ENCODE measurements around the gene PHYKPL.
A peak's percentile ranks its signal among the peaks of the same experiment; 100 is the strongest.
"Not testable (repeated sequence)": the region's sequence is repeated elsewhere in the genome, so short reads cannot be mapped to it uniquely, and the experiment has no call there.

The PHYKPL gene

DNA sequence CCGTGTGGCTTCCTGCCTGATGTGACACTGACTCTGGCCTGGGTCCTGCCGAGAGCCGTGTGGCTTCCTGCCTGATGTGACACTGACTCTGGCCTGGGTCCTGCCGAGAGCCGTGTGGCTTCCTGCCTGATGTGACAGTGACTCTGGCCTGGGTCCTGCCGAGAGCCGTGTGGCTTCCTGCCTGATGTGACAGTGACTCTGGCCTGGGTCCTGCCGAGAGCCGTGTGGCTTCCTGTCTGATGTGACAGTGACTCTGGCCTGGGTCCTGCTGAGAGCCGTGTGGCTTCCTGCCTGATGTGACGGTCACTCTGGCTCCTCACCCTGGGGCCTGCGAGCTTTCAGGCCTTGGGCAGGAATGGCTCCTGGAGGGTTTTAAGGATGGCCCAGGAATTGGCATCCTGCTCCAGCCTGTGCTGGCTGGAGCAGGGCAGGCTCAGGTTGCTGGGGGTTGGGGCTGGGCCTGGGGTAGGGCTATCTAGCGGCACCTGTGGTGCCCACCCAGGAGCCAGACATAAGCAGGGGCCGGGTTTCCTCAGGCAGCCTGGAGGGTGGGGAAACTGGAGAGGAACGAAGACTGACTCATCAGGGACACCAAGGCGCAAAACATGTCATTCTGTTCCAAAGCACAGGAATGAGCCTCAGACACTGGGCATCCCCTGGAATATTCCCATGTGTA is 7.2 kb upstream of the PHYKPL start:
- H3K9ac ChIP-seq (ENCODE audit: low read length in 2 of 2); H3K27ac ChIP-seq (ENCODE audit: low read length); H3K4me3 ChIP-seq (ENCODE audit: low read length in 2 of 2); H3K9me3 ChIP-seq (ENCODE audit: control insufficient read depth in 2 of 2, low read length in 2 of 2); H3K36me3 ChIP-seq (ENCODE audit: control insufficient read depth in 2 of 2, insufficient read depth in 2 of 2, low read length in 2 of 2); H3K27me3 ChIP-seq (ENCODE audit: control insufficient read depth in 1 of 2, insufficient read depth in 2 of 2, low read length in 2 of 2): not testable (repeated sequence)
- peaks cover 15% of the 10 kb centered on the region for H3K4me1 ChIP-seq (ENCODE audit: control insufficient read depth, insufficient read depth, low read length)

DNA sequence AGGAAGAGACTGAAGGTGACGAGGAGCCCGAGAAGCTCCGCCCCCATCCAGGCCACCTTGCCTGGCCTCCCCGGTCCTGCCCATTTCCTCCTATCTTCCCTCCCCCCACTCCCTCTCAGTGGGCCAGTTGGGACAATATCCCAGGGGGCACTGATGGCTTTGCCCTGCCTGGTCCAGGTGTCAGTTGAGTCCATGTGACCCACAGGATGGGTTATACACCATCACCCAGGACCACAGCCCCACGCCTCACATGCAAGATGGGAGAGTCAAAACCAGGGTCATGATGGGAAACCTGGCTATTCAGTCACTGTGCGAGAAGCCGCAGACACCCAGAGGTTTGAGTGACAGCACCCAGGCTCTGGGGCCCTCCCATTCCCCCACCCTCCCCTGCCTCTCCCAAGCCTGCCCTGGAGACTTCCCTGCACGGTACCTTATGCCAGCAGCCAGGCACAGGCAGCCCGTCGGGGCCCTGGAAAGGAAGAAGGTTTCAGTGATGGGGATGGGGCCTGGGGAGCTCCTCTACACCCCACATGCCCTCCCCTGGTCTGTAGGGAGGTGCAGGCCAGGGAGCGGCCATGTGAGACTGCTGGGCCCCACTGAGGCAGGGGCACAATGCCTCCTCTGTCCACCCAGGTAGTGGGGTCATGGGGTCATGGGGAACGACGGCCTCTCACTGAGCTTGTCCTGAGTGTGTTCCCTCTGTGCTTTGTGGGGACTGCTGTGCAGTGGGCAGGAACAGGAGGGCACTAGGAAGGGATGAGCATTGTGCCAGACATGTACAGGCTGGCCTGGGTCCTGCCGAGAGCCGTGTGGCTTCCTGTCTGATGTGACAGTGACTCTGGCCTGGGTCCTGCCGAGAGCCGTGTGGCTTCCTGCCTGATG is 6.3 kb upstream of the PHYKPL start:
- Histone ChIP-seq H3K9me3 (ENCODE audit: control insufficient read depth in 2 of 2, low read length in 2 of 2) (no peaks in the 10 kb centered on the region), H3K9ac (ENCODE audit: low read length in 2 of 2) (no peak overlapping the region), H3K4me1 (ENCODE audit: control insufficient read depth, insufficient read depth, low read length) (peaks cover 15% of the 10 kb centered on the region), H3K27me3 (ENCODE audit: control insufficient read depth in 1 of 2, insufficient read depth in 2 of 2, low read length in 2 of 2) (no peaks in the 10 kb centered on the region), H3K36me3 (ENCODE audit: control insufficient read depth in 2 of 2, insufficient read depth in 2 of 2, low read length in 2 of 2) (no peaks in the 10 kb centered on the region), H3K27ac (ENCODE audit: low read length) (no peak overlapping the region), H3K4me3 (ENCODE audit: low read length in 2 of 2) (no peak overlapping the region)

DNA sequence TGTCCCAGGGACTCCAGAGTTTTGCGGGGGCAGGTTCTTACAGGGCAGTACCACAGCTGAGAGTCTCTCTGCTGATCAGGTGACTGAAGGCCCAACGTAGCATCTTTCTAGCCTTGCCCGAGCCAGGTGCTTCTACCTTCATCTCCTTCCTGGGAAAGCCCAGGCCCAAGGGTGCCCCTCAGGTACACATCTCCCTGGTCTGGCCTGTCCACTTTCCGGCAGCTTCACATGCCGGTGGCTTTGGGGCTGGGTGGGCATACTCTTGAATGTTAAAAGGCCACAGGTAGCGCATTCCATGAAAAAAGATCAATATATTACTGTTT is 5.7 kb upstream of the PHYKPL start:
- Histone ChIP-seq H3K36me3 (ENCODE audit: control insufficient read depth in 2 of 2, insufficient read depth in 2 of 2, low read length in 2 of 2) (no peaks in the 10 kb centered on the region), H3K27me3 (ENCODE audit: control insufficient read depth in 1 of 2, insufficient read depth in 2 of 2, low read length in 2 of 2) (no peaks in the 10 kb centered on the region), H3K4me1 (ENCODE audit: control insufficient read depth, insufficient read depth, low read length) (peaks cover 15% of the 10 kb centered on the region), H3K9ac (ENCODE audit: low read length in 2 of 2) (no peak overlapping the region), H3K27ac (ENCODE audit: low read length) (no peak overlapping the region), H3K9me3 (ENCODE audit: control insufficient read depth in 2 of 2, low read length in 2 of 2) (no peaks in the 10 kb centered on the region), H3K4me3 (ENCODE audit: low read length in 2 of 2) (no peak overlapping the region)

DNA sequence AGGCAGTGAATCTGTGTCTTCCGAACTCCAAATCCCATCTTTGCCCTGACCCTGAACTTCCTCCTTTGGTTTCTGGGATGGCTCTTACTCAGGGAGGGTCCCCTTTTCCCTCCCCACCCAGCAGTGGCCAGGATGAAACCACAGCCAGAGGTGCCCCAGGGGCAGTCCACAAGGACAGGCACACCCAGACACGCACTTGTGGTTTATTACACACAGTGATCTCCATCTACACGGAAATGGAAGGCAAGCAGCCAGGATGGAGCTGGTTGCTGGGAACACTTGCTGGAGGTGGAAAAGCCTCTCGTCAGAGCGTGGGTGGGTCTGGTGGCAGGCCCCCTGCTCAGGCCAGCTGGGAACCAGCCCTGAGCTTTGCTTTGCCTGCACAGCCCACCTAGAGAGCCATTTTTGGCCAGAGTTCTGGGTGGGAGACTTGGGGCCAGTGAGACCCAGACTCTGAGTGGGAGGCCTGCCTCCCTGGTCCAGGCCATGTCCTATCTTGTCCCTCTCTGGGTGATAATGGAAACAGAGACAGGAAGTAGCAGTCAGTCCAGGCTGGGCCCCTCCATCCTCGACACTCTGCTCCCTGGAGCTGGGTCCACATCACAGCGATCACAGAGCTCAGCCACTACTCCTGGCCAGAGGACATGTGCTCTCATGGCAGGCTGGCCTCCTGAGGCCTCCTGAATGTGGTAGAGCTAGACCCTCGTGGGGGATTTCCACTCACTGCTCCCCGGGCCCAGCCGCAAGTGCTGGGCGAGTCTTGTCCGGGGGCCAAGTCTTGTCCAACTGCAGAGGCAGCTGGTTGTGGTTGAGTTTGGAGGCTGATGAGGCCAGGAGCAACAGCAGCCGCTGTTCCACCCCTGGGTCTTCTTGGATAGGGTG is 5.1 kb upstream of the PHYKPL start:
- no peak overlapping the region for H3K9ac ChIP-seq (ENCODE audit: low read length in 2 of 2)
- no peak overlapping the region for H3K4me3 ChIP-seq (ENCODE audit: low read length in 2 of 2)

DNA sequence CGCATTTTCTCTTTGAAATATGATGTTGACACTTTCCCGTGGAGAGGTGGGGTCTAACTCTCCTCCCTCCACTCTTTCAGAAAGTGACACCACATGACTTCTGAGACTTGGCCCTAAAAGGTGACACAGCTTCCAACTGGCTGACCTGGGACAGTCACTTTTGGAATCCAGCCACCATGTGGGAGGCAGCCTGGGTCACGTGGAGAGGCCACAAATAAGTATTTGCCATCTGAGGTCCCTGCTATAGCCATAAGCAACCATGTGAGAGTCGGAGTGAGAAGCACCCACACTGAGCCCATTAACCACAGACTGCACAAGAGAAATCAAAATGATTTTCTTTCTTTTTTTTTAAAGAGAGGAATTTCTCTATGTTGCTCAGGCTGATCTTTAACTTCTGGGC is 4.1 kb upstream of the PHYKPL start:
- H3K9ac ChIP-seq (ENCODE audit: low read length in 2 of 2), result no peak overlapping the region
- no peak overlapping the region for H3K4me3 ChIP-seq (ENCODE audit: low read length in 2 of 2)
- no peaks in the 10 kb centered on the region for H3K9me3 ChIP-seq (ENCODE audit: control insufficient read depth in 2 of 2, low read length in 2 of 2)
- H3K36me3 ChIP-seq (ENCODE audit: control insufficient read depth in 2 of 2, insufficient read depth in 2 of 2, low read length in 2 of 2), result no peaks in the 10 kb centered on the region
- no peaks in the 10 kb centered on the region for H3K27me3 ChIP-seq (ENCODE audit: control insufficient read depth in 1 of 2, insufficient read depth in 2 of 2, low read length in 2 of 2)
- peaks cover 28% of the 10 kb centered on the region for H3K4me1 ChIP-seq (ENCODE audit: control insufficient read depth, insufficient read depth, low read length)
- no peak overlapping the region for H3K27ac ChIP-seq (ENCODE audit: low read length)

More for the DNA sequence above, 5.1 kb upstream of the PHYKPL start:
- no peaks in the 10 kb centered on the region for H3K9me3 ChIP-seq (ENCODE audit: control insufficient read depth in 2 of 2, low read length in 2 of 2)
- H3K27ac ChIP-seq (ENCODE audit: low read length), result no peak overlapping the region
- no peaks in the 10 kb centered on the region for H3K36me3 ChIP-seq (ENCODE audit: control insufficient read depth in 2 of 2, insufficient read depth in 2 of 2, low read length in 2 of 2)
- no peaks in the 10 kb centered on the region for H3K27me3 ChIP-seq (ENCODE audit: control insufficient read depth in 1 of 2, insufficient read depth in 2 of 2, low read length in 2 of 2)
- peaks cover 20% of the 10 kb centered on the region for H3K4me1 ChIP-seq (ENCODE audit: control insufficient read depth, insufficient read depth, low read length)

DNA sequence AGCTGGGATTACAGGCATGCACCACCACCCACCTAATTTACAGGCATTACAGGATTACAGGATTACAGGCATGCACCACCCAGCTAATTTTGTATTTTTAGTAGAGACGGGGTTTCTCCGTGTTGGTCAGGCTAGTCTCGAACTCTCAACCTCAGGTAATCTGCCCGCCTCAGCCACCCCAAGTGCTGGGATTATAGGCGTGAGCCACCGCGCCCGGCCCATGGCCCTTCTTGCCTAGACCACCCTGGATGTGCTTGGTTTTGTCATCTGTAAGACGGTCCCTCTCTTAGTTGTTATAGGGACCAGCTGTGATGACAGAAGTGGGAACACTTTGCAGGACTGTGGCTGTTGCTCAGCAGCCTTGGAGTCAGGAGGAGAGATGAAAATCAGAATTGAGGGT is 3.5 kb upstream of the PHYKPL start:
- Histone ChIP-seq H3K27me3 (ENCODE audit: control insufficient read depth in 1 of 2, insufficient read depth in 2 of 2, low read length in 2 of 2) (no peaks in the 10 kb centered on the region), H3K9ac (ENCODE audit: low read length in 2 of 2) (no peak overlapping the region), H3K4me1 (ENCODE audit: control insufficient read depth, insufficient read depth, low read length) (peaks cover 33% of the 10 kb centered on the region), H3K4me3 (ENCODE audit: low read length in 2 of 2) (no peak overlapping the region), H3K27ac (ENCODE audit: low read length) (no peak overlapping the region), H3K9me3 (ENCODE audit: control insufficient read depth in 2 of 2, low read length in 2 of 2) (no peaks in the 10 kb centered on the region), H3K36me3 (ENCODE audit: control insufficient read depth in 2 of 2, insufficient read depth in 2 of 2, low read length in 2 of 2) (peaks cover 0 to 1% of the 10 kb centered on the region in 2 donors)

DNA sequence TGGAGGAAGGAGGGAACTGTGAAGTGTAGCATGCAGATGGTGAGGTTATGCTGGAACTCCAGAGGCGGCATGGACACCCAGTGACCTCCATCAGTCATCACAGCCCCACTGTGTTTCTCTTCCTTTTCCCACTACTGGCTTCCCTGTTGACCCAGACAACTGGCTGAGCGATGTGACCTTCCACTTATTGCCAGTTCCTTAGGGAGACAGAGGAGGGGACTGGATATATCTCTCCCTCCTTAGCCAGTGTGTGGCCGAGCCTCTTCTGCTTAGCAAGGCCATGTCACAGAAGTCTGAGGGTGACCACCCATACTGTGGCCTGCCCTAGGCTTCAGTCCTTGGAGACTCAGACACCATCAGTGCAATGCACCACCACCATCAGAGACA is 3.0 kb upstream of the PHYKPL start:
- Histone ChIP-seq H3K4me1 (ENCODE audit: control insufficient read depth, insufficient read depth, low read length) (peaks cover 39% of the 10 kb centered on the region), H3K9ac (ENCODE audit: low read length in 2 of 2) (peak overlapping the region in 1 of 2 donors; percentile 21), H3K9me3 (ENCODE audit: control insufficient read depth in 2 of 2, low read length in 2 of 2) (no peaks in the 10 kb centered on the region), H3K36me3 (ENCODE audit: control insufficient read depth in 2 of 2, insufficient read depth in 2 of 2, low read length in 2 of 2) (peaks cover 0 to 2% of the 10 kb centered on the region in 2 donors), H3K27me3 (ENCODE audit: control insufficient read depth in 1 of 2, insufficient read depth in 2 of 2, low read length in 2 of 2) (no peaks in the 10 kb centered on the region), H3K4me3 (ENCODE audit: low read length in 2 of 2) (no peak overlapping the region), H3K27ac (ENCODE audit: low read length) (no peak overlapping the region)

DNA sequence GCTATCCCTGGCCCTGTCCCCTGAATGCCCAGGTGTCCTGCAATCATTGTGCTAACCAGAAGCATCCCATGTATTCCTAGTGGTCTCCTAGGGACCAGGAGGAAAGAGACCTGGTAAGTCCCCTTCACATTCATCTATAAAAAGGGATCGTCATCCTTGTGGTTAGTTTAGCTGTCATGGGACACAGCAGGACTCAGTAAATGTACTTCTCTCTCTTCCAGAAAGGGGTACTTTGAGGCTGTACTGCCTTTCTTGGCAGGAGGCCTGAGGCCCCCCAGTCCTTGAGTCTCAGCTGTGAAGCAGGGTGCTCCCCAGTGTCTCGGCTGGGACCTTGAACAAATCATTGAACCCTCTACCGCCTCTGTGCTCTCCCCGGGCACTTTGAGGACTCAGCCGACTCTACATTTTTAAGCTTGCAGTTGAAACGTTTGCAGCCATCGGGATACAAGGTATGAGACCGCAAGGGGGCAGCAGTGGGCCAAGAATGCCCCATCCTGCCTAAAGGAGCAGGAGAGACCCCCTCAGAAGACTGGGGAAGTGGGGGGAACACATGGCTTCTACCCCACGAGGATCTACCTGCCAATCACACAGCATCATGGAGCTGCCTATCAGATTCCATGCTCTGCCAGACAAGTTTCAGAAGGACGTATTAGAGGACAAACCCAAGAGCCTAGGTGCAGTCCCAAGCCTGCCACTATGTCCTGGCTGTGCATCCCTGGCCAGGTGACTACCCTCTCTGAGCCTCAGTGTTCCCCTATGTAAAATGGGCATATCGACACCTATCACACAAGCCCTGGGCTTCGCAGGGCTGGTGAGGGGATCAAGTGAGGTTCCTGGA is 2.4 kb upstream of the PHYKPL start:
- Histone ChIP-seq H3K36me3 (ENCODE audit: control insufficient read depth in 2 of 2, insufficient read depth in 2 of 2, low read length in 2 of 2) (peaks cover under 1 to 5% of the 10 kb centered on the region in 2 donors), H3K4me3 (ENCODE audit: low read length in 2 of 2) (no peak overlapping the region), H3K9ac (ENCODE audit: low read length in 2 of 2) (peak overlapping the region in 1 of 2 donors; percentile 21), H3K27me3 (ENCODE audit: control insufficient read depth in 1 of 2, insufficient read depth in 2 of 2, low read length in 2 of 2) (no peaks in the 10 kb centered on the region), H3K4me1 (ENCODE audit: control insufficient read depth, insufficient read depth, low read length) (peaks cover 45% of the 10 kb centered on the region), H3K27ac (ENCODE audit: low read length) (no peak overlapping the region), H3K9me3 (ENCODE audit: control insufficient read depth in 2 of 2, low read length in 2 of 2) (no peaks in the 10 kb centered on the region)

DNA sequence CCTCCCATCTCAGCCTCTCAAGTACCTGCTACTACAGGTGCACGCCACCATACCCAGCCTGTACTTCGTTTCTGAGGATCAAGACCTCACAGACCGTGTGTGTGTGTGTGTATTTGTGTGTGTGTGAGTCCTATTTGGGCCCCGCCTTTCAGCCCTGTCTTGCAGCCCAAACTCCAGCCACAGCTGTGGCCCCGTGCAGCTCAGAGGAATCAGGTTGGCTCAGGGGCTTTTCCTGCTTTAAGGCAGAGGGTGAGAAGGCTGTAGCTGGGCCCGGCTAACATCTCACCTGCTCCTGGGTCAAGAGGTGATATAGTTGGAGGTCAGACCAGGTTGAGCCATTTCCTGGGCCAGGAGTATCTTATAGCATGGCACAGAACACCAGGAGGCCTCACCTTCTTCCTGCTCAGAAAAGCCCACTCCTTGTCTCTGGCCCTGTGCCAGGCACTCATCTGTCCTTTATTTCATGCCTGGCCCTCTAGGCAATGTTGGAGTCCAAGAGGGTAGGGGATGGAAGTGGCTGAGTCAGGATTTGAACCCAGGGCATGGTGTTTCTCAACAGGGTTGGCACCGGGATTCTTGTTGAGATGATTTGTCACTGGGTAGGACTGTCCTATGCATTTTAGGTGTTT is 1.6 kb upstream of the PHYKPL start:
- H3K27me3 ChIP-seq (ENCODE audit: control insufficient read depth in 1 of 2, insufficient read depth in 2 of 2, low read length in 2 of 2), result no peaks in the 10 kb centered on the region
- H3K9me3 ChIP-seq (ENCODE audit: control insufficient read depth in 2 of 2, low read length in 2 of 2), result no peaks in the 10 kb centered on the region
- H3K9ac ChIP-seq (ENCODE audit: low read length in 2 of 2), result no peak overlapping the region
- H3K4me3 ChIP-seq (ENCODE audit: low read length in 2 of 2), result no peak overlapping the region
- no peak overlapping the region for H3K27ac ChIP-seq (ENCODE audit: low read length)
- peaks cover 7 to 11% of the 10 kb centered on the region in 2 donors for H3K36me3 ChIP-seq (ENCODE audit: control insufficient read depth in 2 of 2, insufficient read depth in 2 of 2, low read length in 2 of 2)
- peaks cover 48% of the 10 kb centered on the region for H3K4me1 ChIP-seq (ENCODE audit: control insufficient read depth, insufficient read depth, low read length)
